Suppressor macrophage treated with lipopolysaccharide for 4 hours (primary cell): ENCODE data around the gene GSAP.
"Not testable (repeated sequence)": the region's sequence is repeated elsewhere in the genome, so short reads cannot be mapped to it uniquely, and the experiment has no call there.

ENCODE experiments used
- DNase-seq: peaks from one replicate; pipeline ENCODE4 v3.0.0-alpha.2; 2020

GSAP gene

GRCh38 chr7:77354484-77354883 lies 61.7 kb downstream of the GSAP start:
- DNase-seq, result no peak

GRCh38 chr7:77353911-77354310 lies 62.2 kb downstream of the GSAP start:
- DNase-seq, result no peak

GRCh38 chr7:77353407-77353721 lies 62.8 kb downstream of the GSAP start:
- DNase-seq, result no peak

GRCh38 chr7:77352665-77353406 lies 63.3 kb downstream of the GSAP start:
- peak; percentile 17 for DNase-seq

GRCh38 chr7:77351539-77352004 lies 64.6 kb downstream of the GSAP start:
- peak; percentile 43 for DNase-seq

- DNase-seq, result no peak
These were observed 67.0 kb downstream of the GSAP start for GRCh38 chr7:77349141-77349540.

- DNase-seq, result no peak
These were observed 67.8 kb downstream of the GSAP start for GRCh38 chr7:77348371-77348813.

GRCh38 chr7:77346441-77346840 lies 69.7 kb downstream of the GSAP start:
- DNase-seq, result no peak

GRCh38 chr7:77345426-77345825 lies 70.7 kb downstream of the GSAP start:
- DNase-seq, result not testable (repeated sequence)

GRCh38 chr7:77339726-77340125 lies 76.4 kb downstream of the GSAP start:
- DNase-seq, result no peak

GRCh38 chr7:77338883-77339629 lies 77.1 kb downstream of the GSAP start:
- DNase-seq, result peak; percentile 65

GRCh38 chr7:77338260-77338659 lies 77.9 kb downstream of the GSAP start:
- DNase-seq, result peak; percentile 48

GRCh38 chr7:77337456-77337990 lies 78.6 kb downstream of the GSAP start:
- no peak for DNase-seq

GRCh38 chr7:77335581-77335980 lies 80.6 kb downstream of the GSAP start:
- no peak for DNase-seq

- not testable (repeated sequence) for DNase-seq
These were observed 82.1 kb downstream of the GSAP start for GRCh38 chr7:77334039-77334438.

GRCh38 chr7:77331938-77332695 lies 84.0 kb downstream of the GSAP start:
- DNase-seq, result peak; percentile 89

GRCh38 chr7:77330169-77330882 lies 85.8 kb downstream of the GSAP start:
- peak; percentile 79 for DNase-seq

- DNase-seq, result no peak
These were observed 86.5 kb downstream of the GSAP start for GRCh38 chr7:77329466-77330168.

- no peak for DNase-seq
These were observed 87.5 kb downstream of the GSAP start for GRCh38 chr7:77328669-77329068.

GRCh38 chr7:77327932-77328628 lies 88.1 kb downstream of the GSAP start:
- no peak for DNase-seq
